GM10847 (cell line): ENCODE data around the gene ARL2.

ENCODE experiments used
- POLR2A ChIP-seq: IDR thresholded peaks from 2 replicates; pipeline ENCODE4 v1.6.1; 2011; ENCODE audit not compliant: insufficient read length; ENCODE audit errors: extremely low read depth

ARL2 gene

DNA sequence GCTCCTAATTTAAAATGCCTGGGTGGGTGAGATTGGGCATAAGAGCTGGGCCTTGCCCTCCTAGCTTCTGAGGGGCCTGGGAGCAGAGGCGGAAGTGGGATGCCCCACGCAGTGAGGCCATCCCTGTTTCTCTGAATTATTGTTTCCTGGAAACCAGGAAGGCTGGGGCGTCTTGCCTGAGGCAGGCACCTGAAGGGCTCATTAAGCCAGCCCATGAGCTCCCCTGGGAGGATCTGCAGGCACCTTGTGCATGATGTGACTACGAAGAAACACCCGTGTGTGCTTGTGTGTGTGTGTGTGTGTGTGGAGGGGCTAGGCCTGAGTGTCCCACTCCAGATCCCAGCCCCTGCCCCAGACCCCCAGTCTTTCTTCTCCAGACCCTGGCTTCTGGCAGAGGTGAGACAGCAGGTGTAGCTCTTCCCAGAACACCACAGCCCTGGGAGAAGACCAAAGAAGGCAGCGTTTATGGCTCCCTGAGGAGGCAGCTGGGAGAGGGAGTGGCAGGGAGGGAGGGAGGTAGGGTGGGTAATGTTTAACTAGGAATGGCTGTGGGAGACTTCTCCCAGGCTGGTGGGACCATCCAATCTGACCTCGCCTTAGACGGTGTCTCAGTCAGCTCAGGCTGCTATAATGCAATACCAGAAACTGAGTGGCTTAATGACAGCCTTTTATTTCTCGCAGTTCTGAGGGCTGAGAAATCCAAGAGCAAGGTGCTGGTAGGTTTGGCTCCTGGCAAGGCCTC is 15.1 kb upstream of the ARL2 start:
- no peak for TF ChIP-seq POLR2A

DNA sequence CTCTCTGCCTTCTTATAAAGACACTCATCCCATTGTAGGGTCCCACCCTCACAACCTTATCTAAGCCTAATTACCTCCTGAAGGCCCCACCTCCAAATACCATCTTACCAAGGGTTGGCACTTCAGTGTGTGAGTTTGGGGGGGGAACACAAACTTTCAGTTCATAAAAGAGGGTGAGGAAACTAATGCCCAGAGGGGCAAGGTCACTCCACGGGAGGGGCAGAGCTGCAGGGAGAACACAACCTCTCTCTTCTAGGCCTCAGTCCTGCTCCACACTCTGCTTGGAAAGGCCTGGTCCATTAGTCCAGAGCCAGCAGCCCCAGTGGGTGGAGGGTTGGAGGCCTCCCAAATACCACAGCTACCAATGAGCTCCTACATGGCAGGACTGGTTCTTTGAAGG is 14.5 kb upstream of the ARL2 start:
- TF ChIP-seq POLR2A: no peak

DNA sequence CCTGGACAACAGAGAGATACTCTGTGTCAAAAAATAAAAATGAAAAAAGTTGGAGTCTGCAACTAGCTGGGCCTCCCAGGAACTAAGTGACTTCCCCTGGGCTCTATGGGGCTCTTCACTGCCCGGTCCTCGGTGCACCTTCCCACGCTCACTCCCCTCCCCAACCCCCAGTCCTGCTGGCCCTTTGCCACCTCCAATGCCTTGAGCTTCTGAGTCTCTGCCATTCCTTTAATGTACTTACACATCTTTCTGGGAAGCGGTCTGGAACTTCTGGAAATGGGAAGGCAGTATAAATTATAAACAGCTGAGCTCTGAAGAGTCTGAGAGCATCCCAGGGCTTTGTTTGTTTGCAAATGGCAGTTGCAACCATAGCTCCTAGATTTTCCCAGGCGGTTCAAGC is 11.3 kb upstream of the ARL2 start:
- TF ChIP-seq POLR2A: no peak

DNA sequence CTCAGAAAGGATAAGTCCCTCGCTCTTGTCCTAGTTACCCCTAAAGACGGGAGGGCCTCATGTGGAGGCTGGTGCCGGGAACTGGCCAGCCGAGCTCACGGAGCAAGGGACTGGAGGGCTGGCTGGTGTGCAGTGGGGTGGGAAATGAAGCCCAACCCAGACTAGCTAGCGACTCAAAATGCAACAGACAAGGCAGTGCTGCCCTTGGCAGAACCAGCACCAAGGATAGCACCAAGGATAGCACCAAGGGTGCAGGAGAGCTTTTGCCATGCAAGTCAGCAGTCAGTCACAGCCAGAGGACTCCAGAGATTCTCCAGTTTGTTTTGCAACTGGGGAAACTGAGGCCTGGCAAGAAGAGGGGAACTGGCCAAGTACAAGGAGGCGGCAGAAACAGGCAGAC is 10.7 kb upstream of the ARL2 start:
- TF ChIP-seq POLR2A: no peak

DNA sequence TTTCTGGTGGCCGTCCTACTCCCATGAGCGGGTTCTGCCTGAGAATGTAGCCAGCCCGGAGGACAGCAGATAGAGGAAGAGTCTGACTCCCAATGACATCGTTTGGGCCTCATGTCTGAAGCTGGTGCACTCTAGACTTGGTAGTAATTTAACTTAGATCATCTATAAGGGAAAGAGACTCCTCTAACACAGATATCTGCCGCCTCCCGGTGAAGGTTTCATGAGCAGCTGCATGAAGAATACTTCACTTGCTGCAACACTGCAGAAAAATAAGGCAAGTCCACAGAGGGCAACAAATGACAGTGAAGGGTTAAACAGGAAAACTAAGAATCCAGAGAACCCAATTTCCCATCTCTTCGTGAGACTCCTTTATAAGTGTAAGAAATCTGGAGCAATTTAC is 5.9 kb upstream of the ARL2 start:
- TF ChIP-seq POLR2A: no peak

DNA sequence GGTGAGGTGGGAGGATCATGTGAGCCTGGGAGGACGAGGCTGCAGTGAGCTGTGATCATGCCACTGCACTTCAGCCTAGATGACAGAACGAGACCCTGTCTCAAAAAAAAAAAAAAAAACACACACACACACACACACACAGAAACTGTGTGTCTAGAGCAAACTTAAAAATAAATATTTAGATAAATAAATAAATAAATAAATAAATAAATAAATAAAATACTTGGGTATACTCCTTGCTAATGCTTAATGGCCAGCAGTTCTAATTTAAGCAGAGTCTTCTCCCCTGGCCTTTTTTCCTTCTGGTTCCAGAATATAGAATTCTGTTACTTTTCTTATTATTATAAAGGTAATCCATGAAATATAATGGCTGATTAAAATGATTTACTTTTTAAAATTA is 5.1 kb upstream of the ARL2 start:
- no peak for TF ChIP-seq POLR2A

DNA sequence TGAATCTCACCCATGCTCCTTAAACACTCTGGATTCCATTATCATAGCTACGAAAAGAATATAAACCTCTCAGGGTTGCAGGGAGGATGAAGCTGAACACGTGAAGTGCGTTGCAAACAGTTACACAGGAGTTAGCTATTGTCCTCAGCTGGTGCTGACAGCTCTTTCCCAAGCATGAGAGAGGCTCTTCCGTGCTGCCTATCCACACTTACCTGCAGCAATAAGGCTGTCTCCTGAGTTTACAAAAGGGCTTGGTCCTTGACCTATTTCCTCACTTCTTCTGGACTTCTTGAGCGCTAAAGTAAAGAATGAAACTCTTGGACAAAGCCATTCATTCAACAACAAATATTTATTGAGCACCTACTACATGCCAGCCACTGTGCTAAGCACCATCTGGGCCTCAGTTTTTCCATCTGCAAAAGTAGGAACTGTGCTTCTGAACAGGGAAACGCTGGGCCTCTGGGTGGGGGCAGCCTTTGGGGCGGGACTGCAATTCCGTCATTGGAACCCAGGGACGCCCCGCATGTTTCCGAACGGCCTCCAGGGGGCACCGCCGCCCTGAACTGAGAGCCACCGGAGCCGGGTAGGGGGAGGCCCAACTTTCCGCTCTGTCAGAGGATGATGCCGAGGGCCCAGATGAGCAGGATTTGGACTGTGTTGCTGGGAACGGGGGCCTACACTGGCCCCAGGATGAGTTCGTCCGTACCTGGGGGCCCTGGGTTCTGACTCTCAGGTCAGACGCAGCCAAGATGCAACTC is 651 bp upstream of the ARL2 start:
- TF ChIP-seq POLR2A: no peak

DNA sequence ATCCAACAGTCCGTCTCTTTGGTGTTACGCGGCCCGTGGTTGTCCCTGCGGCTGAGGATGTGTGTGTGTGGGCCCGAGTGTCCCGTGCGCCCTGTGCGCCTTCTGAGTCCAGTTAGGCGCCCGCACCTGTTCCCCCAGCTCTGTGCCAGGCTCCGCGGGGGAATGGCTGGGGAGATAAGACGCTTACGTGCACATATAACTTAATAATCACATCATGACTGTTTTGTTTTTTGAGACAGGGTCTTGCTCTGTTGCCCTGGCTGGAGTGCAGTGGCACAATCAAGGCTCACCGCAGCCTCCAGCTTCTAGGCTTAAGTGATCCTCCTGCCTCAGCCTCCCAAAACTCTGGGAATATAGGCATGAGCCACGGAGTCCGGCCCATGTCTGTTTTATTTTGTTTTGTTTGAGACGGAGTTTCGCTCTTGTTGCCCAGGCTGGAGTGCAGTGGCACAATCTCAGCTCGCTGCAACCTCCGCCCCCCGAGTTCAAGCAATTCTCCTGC is 817 bp downstream of the ARL2 start:
- TF ChIP-seq POLR2A: no peak

DNA sequence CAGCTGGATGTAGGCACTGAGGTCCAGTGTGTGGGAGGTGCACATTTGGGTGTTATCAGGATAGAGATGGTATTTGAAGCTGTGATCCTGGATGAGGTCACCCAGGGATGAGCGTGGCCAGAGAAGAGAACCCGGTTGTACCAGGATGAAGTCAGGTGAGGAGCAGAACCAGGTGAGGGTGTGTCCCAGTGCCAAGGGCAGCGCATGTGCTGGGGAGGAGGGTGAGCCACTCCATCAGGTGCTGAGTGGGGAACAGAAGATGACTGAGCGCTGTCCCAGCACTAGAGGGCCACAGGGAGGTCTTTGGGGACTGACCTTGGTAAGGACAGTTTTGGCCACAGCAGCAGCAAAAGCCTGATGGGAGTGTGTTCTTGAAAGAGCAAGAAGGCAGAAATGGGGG is 2.7 kb downstream of the ARL2 start:
- TF ChIP-seq POLR2A: no peak

DNA sequence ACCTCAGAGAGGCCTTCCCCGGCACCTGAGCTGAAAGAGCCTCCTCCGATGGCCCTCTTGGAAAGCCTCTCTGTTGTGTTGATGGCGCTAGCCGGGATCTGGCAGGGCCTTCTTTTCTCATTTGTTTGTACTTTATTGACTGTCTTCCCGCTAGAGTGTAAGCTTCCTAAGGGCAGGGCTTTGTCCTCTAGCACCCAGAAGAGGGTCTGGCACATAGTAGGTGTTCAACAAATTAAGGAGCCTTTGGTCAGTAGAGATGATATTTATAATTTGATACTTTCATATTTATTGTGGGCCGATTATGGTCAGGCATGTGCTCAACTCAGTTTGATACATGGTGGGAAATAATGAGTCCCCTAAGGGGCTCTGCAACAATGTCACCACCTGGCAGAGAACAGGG is 4.0 kb downstream of the ARL2 start:
- no peak for TF ChIP-seq POLR2A

DNA sequence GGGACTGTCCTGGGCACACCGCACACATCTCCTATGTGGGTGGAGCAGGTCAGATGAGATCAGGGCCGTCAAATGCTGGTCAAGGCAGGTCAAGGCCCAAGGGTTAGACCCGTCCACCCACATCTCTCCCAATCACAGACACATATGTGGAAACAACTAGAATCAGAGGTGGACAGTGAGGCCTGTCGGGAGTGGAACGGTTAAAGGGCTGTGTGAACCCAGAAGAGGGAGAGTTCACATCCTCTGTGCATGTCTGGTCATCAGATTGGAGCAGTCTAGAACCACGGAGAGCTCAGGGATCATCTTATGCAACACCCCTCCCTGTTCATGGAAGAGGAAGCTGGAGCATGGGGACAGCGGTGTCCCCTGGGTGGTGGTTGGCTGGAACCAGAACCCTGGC is 5.9 kb downstream of the ARL2 start:
- TF ChIP-seq POLR2A: no peak

DNA sequence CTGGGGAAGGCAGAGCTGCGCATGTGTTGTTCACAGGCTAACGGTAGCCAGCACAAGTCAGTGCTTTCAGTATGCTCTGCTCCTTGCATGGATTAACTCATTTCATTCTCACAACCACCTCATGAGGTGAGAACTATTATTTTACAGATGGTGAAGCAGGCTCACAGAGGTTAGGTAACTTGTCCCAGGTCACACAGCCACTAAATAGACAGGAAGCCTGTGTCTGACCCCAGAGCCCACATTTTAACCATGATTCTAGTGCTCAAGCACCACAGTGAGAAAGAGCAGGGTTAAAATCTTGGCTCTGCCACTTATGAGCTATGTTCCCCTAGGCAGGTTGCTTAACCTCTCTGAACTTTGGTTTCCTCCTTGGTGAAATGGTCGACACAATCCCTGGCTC is 7.0 kb downstream of the ARL2 start:
- no peak for TF ChIP-seq POLR2A

DNA sequence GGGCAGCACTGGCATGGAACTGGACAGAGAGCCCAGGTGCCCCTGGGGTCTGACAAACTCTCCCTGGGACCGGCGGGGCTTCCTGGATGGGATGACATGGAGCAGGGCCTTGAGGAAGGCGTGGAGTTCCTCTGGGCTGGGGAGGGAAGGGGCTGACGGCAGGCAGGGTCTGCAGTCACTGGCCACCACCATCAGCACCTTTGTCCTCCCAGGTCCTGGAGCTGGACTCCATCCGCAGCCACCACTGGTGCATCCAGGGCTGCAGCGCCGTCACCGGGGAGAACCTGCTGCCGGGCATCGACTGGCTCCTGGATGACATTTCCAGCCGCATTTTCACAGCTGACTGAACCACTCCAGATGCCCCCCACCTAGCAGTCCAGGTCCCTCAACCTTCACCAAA is 7.5 kb downstream of the ARL2 start:
- no peak for TF ChIP-seq POLR2A

DNA sequence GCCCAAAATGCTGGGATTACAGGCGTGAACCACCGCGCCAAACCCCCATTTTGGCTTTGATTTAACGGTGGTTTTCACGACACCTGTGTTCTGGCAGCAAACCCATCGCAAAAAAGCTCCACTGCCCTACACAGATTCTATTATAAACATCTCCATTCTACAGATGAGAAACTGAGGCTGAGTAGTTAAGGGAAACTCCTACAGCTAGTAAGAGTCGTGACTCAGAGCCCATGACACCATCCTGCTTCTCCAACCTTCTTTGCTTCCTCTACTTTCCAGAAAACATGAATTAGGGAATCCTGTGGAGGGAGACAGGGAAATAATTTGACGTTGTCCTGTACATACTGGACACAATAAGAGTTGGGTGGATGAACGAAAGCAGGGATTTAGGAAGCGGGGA is 12.8 kb downstream of the ARL2 start:
- no peak for TF ChIP-seq POLR2A

DNA sequence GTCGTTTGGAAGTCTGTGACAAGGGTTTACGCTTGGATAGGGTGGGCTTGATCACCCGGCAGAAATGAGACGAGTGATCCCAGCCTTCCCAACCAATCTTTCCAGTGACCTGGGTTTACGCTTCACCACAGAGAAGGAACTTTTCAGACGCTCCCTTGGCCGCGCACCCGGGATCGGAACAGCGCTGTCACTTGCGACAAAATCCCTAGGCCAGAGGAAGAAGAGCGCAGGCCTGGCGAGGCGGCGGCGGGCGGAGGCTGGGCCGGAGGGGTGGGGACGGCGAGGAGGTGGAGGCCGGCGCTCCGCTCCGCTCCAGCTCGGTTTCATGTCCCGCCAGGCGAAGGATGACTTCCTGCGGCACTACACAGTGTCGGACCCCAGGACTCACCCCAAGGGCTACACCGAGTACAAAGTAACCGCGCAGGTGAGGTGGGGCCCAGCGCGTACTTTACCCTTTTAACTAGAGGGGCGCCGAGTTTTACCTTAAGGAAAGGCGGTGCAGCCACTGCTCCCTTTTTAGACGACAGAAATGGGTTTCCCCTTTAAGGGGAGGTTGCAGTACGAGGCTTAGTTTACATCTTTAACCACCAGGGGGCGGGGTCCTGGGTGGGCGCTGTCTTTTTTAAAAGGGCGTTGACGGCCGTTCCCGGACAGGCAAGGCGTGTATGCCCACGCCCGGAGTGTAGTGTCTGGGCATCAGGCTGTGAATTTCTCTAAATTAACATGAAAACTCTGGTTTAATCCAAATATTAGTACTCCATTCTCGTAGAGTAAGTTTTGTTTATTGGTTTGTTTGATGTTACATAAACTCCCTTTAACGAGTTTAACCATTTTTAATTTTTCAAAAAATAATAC is 13.5 kb downstream of the ARL2 start, which contains the start of gene SNX15:
Gene SNX15 (plus strand): TSS at position 227 of the 855 bp plus-strand sequence. CDS start 99 bp downstream, at position 326.
- peak; percentile 40 for TF ChIP-seq POLR2A
